Kidney (tissue), 14 donors: ENCODE results near the gene BCL7A. TPM values are rescaled to one million over a fixed set of nuclear protein-coding genes. Genes with fewer than 3 reads are reported as not detected.
A peak's percentile ranks its signal among the peaks of the same experiment; 100 is the strongest.

Experiments used
- DNase-seq, 5 donors: peaks; one replicate each; pipeline ENCODE4 v3.0.0-alpha.2; 2013 to 2020
- FAIRE-seq: peaks from 2 replicates; lab custom pipeline; 2012; peaks lifted over from hg19 to GRCh38; lab: Jason Lieb, UNC
- H3K27ac ChIP-seq, 2 donors: one replicate each; pipeline ENCODE4 v1.7.0; 2013; ENCODE audit warnings: low read depth in 2 of 2, low read length in 2 of 2, inconsistent platforms in 1 of 2
- H3K27me3 ChIP-seq: one replicate; pipeline ENCODE4 v1.7.1; 2013; ENCODE audit warnings: low read length, inconsistent platforms; ENCODE audit not compliant: control insufficient read depth, insufficient read depth
- H3K36me3 ChIP-seq, 3 donors: one replicate each; pipeline versions ENCODE4 v1.7.0 to v1.7.1; 2013; ENCODE audit warnings: low read length in 3 of 3, control low read depth in 1 of 3, inconsistent platforms in 1 of 3; ENCODE audit not compliant: insufficient read depth in 3 of 3, control insufficient read depth in 2 of 3
- H3K4me1 ChIP-seq, 3 donors: one replicate each; pipeline versions ENCODE4 v1.7.0 to v1.7.1; 2013; ENCODE audit warnings: low read length in 3 of 3, inconsistent platforms in 1 of 3, low read depth in 1 of 3; ENCODE audit not compliant: control insufficient read depth in 2 of 3, insufficient read depth in 2 of 3
- H3K4me3 ChIP-seq, 3 donors: one replicate each; pipeline versions ENCODE4 v1.7.0 to v1.8.1; 2013; ENCODE audit warnings: low read length in 3 of 3, control low read depth in 1 of 3, inconsistent platforms in 1 of 3
- H3K9ac ChIP-seq, 3 donors: one replicate each; pipeline versions ENCODE4 v1.7.0 to v1.7.1; 2013; ENCODE audit warnings: low read length in 3 of 3, control low read depth in 1 of 3, inconsistent platforms in 1 of 3
- H3K9me3 ChIP-seq, 3 donors: one replicate each; pipeline versions ENCODE4 v1.7.0 to v1.7.1; 2013; ENCODE audit warnings: low read length in 3 of 3, control low read depth in 1 of 3, inconsistent platforms in 1 of 3; ENCODE audit not compliant: control insufficient read depth in 2 of 3, insufficient read depth in 1 of 3
- intact Hi-C: fragments of 100-400 bp; cut with DNase I; formaldehyde crosslinking; loops from one replicate; pipeline ENCODE4 v1.11.1; 2022
- polyA plus RNA-seq: library from polyadenylated mRNA; stranded (reverse); fragments of 350-450 nt; fragmentation: Illumina TruSeq; extraction: RNeasy Lipid Tissue Mini Kit (QIAGEN cat#74804); gene quantifications from one replicate; pipeline ENCODE4 v1.2.3, GENCODE V29; 2014; ENCODE audit warnings: low read depth, low replicate concordance; ENCODE audit not compliant: insufficient read depth
- total RNA-seq: library from RNA; stranded (reverse); fragmentation: NEBNext Ultra II Directional; extraction: Animal tissue kit (Norgen Biotek cat#: 25700); gene quantifications from one replicate; pipeline ENCODE4 v1.2.1, GENCODE V29; 2021
- TF ChIP-seq, protein P1 (sequence below): IDR thresholded peaks from 3 replicates; pipeline ENCODE4 v1.5.1; 2012; ENCODE audit warnings: mild to moderate bottlenecking, moderate library complexity, borderline replicate concordance; ENCODE audit not compliant: insufficient read depth; ENCODE audit errors: extremely low read depth
- donor health status: control.
- donor health status: control.
- donor health status: control.
- donor health status: control.
- donor health status: control.
- donor health status: DM: yes; HTN: yes; CAD: no.
- donor health status: Normal renal cell carcinoma (clear cell type).

The BCL7A gene
- total and polyA plus RNA-seq, 2 donors from 2014 or later: 6.8 to 22.7 TPM

DNA sequence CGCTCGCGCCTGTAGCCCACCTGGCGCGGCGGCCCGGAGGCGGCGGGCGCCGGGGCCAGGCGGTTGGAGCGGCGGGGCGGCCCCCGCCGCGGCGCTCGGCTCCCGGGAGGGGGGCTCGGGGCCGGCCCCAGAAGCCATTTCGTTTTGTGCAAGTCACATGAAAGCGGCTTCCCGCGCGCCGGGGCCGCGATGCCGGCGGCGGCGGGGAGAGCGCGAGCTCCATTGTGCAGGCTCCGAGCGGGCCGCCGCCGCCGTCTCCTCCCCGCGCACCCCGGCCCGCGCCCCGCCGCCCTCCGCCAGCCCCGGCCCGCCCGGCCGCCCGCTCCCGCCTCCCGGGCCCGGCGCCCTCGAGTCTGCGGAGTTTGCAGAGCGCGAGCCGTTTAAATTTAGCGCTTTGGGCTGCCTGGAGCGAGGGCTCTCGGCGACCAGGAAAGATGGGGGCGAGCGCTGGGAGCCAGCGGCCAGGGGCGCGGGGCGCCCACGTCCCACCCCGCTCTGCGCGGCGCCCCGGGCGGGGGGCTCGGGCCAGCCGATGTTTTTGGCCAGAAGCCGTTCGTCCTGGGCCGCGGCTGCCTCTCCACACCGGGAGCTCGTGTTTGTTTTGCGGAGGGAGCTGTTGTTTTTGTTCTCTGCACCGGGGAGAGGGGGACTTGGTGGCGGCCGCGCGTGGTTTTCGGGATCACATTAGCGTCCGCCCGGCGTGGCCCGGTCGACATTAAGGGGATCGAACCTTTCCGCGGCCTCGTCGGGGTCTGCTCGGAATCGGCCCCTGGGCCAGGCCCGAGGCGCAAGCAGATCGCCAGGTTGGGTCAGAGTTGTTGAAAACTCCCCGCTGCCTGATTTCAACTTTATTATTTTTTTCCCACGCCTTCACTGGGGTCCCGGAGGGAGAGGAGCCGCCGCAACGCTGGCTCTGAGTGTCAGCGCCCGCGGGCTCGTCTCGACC lies 982 bp downstream of the BCL7A start:
- Histone ChIP-seq H3K27me3 (no peaks in the 10 kb centered on the region), H3K36me3 (no peaks in the 10 kb centered on the region), H3K9ac (peak overlapping the region; percentile 26 to 80 (median 68)), H3K4me3 (peak overlapping the region; percentile 21 to 66 (median 45)), H3K9me3 (peaks cover 0 to 8% (median 0%) of the 10 kb centered on the region in 3 donors), H3K27ac (peak overlapping the region; percentile 91 to 96), H3K4me1 (peaks cover 0 to 16% (median 10%) of the 10 kb centered on the region in 3 donors)
- intact Hi-C loops: no loop called here
- FAIRE-seq (no peak), DNase-seq (peak in 4 of 5 donors; percentile 31 to 78 (median 48))
- TF ChIP-seq, protein P1, sequence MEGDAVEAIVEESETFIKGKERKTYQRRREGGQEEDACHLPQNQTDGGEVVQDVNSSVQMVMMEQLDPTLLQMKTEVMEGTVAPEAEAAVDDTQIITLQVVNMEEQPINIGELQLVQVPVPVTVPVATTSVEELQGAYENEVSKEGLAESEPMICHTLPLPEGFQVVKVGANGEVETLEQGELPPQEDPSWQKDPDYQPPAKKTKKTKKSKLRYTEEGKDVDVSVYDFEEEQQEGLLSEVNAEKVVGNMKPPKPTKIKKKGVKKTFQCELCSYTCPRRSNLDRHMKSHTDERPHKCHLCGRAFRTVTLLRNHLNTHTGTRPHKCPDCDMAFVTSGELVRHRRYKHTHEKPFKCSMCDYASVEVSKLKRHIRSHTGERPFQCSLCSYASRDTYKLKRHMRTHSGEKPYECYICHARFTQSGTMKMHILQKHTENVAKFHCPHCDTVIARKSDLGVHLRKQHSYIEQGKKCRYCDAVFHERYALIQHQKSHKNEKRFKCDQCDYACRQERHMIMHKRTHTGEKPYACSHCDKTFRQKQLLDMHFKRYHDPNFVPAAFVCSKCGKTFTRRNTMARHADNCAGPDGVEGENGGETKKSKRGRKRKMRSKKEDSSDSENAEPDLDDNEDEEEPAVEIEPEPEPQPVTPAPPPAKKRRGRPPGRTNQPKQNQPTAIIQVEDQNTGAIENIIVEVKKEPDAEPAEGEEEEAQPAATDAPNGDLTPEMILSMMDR: no peak

DNA sequence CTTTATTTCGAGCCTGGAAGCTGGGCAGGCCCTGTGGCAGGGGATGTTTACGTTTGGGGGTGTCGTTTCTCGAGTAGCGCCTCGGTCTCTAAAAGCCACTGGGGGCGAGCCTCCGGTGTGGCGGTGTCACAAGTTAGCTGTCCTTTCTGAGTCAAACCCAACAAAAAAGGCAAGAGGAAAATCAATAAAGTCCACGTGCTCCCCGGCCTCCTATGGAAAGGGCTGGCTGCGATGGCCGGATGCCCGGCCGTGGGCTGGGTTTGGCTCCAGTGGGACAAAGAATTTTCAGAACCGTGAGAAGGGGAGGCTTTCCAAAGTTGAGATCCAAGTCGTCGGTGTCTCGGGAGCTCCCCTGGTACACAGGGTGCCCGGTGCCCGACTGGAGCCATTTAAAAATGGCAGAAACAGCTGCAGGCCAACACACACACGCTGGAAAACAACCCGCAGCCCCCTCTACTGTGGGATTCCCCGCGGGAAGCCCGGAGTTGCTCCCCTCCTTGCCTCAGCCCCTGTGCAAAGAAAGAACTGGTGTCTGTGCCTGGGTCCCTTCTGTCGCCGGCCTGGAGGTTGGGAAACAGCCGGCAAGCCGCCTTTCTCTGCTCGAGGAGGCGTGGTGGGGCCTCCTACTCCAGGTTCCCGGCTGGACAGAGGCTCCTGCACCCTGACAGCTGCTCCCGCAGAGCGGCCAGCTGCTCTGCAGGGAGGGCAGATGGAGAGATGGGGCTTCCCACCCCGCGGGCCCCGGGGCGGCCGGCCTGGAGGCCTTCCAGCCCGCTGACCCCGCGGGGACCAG lies 1.9 kb downstream of the BCL7A start:
- FAIRE-seq: no peak
- peak in 4 of 5 donors; percentile 59 to 84 (median 72) for DNase-seq
- Histone ChIP-seq H3K9me3 (peaks cover 0 to 2% (median 0%) of the 10 kb centered on the region in 3 donors), H3K27me3 (no peaks in the 10 kb centered on the region), H3K27ac (peak overlapping the region; percentile 91 to 96), H3K9ac (peak overlapping the region; percentile 26 to 80 (median 77)), H3K4me3 (peak overlapping the region; percentile 21 to 66 (median 45)), H3K4me1 (peaks cover 0 to 21% (median 11%) of the 10 kb centered on the region in 3 donors), H3K36me3 (no peaks in the 10 kb centered on the region)
- intact Hi-C loops: no loop called here
- TF ChIP-seq, protein P1: no peak

- Histone ChIP-seq H3K27ac (peak overlapping the region; percentile 91 to 96), H3K36me3 (no peaks in the 10 kb centered on the region), H3K4me3 (peak overlapping the region; percentile 21 to 66 (median 44)), H3K4me1 (peaks cover 0 to 27% (median 16%) of the 10 kb centered on the region in 3 donors), H3K27me3 (no peaks in the 10 kb centered on the region), H3K9ac (peak overlapping the region in 2 of 3 donors; percentile 77 to 80), H3K9me3 (no peaks in the 10 kb centered on the region)
- intact Hi-C loops: no loop called here
- FAIRE-seq (no peak), DNase-seq (peak in 3 of 5 donors; percentile 66 to 87 (median 82))
- TF ChIP-seq, protein P1: no peak
These were observed 2.6 kb downstream of the BCL7A start for GRCh38 chr12:122024132-122024785.
